A549 (cell line): ENCODE measurements around the gene SLC40A1. TPM values are rescaled to one million over a fixed set of nuclear protein-coding genes. Genes with fewer than 3 reads are reported as not detected.

ENCODE experiments used
- ATAC-seq, 2 experiments: fragments of 200-7000 bp in 1 of 2; fragments of >200 bp in 1 of 2; cut with Nextera tagmentation in 1 of 2; cut with Tn5 transposase in 1 of 2; 3 replicates each; pipeline versions ENCODE4 v1.8.0 to v1.9.1; 2018 to 2020; ENCODE audit warnings: mild to moderate bottlenecking in 1 of 2, moderate library complexity in 1 of 2
- CTCF ChIA-PET: fragments of 300-600 bp; sonication (Branson Sonifier 250); formaldehyde crosslinking; extraction: SDS; loops from one replicate; lab custom pipeline; 2021; ENCODE audit warnings: antibody characterized with exemption, inconsistent platforms; lab: Yijun Ruan, JAX
- POLR2A ChIA-PET: fragments of 350-600 bp; formaldehyde crosslinking; extraction: SDS; loops from one replicate; lab custom pipeline; 2021; ENCODE audit warnings: antibody characterized with exemption, inconsistent platforms; lab: Yijun Ruan, JAX
- DNase-seq, 2 experiments: peaks; one replicate each; pipeline versions ENCODE4 v3.0.0 to v3.0.0-alpha.2; 2011 to 2016; ENCODE audit warnings: low read depth in 1 of 2, low spot score in 1 of 2
- FAIRE-seq: peaks from 2 replicates; lab custom pipeline; 2011; peaks lifted over from hg19 to GRCh38; lab: Jason Lieb, UNC
- H3K27ac ChIP-seq, 2 experiments: fragments of >200 bp; sonication (Bioruptor Twin); formaldehyde crosslinking; 3 replicates each; pipeline ENCODE4 v1.5.1; 2016 to 2017
- H3K4me1 ChIP-seq: fragments of >200 bp; sonication (Bioruptor Twin); formaldehyde crosslinking; 3 replicates; pipeline ENCODE4 v1.6.1; 2016
- H3K4me2 ChIP-seq: fragments of >200 bp; sonication (Bioruptor Twin); formaldehyde crosslinking; 3 replicates; pipeline ENCODE4 v1.6.1; 2016
- H3K4me3 ChIP-seq: fragments of >200 bp; sonication (Bioruptor Twin); formaldehyde crosslinking; 3 replicates; pipeline ENCODE4 v1.5.1; 2016
- H3K9me3 ChIP-seq: fragments of >200 bp; sonication (Bioruptor Twin); formaldehyde crosslinking; 3 replicates; pipeline ENCODE4 v1.6.1; 2016
- BCL3 ChIP-seq: fragments of >200 bp; sonication (Bioruptor Twin); formaldehyde crosslinking; IDR thresholded peaks from 3 replicates; pipeline ENCODE4 v1.6.1; 2016
- BHLHE40 ChIP-seq: IDR thresholded peaks from 2 replicates; pipeline ENCODE4 v1.6.1; 2012; ENCODE audit warnings: low read depth, low read length, inconsistent platforms
- EHMT2 ChIP-seq: fragments of 200-600 bp; sonication (generic); IDR thresholded peaks from 2 replicates; pipeline ENCODE4 v1.6.1; 2016; ENCODE audit warnings: antibody characterized with exemption, low read depth, mild to moderate bottlenecking, moderate library complexity
- EP300 ChIP-seq, 2 experiments: fragments of >200 bp; sonication (Bioruptor Twin); formaldehyde crosslinking; IDR thresholded peaks; 2 replicates in 1 of 2; 3 replicates in 1 of 2; pipeline ENCODE4 v1.6.1; 2016 to 2017
- ESRRA ChIP-seq: fragments of 150-350 bp; IDR thresholded peaks from 2 replicates; pipeline ENCODE4 v1.6.1; 2014; ENCODE audit warnings: mild to moderate bottlenecking, low read length, borderline replicate concordance
- FOXS1 ChIP-seq: fragments of 250-450 bp; sonication (Bioruptor Pico); IDR thresholded peaks from 2 replicates; pipeline ENCODE4 v1.5.0; 2020; ENCODE audit warnings: mild to moderate bottlenecking, moderate library complexity
- HMGXB4 ChIP-seq: fragments of 250-450 bp; sonication (Bioruptor Pico); IDR thresholded peaks from 2 replicates; pipeline ENCODE4 v1.5.0; 2021; ENCODE audit warnings: mild to moderate bottlenecking, moderate library complexity, borderline replicate concordance
- JUN ChIP-seq, 2 experiments: fragments of >200 bp; sonication (Bioruptor Twin); formaldehyde crosslinking; IDR thresholded peaks; 2 replicates in 1 of 2; 3 replicates in 1 of 2; pipeline ENCODE4 v1.6.1; 2016 to 2017
- KDM5A ChIP-seq: fragments of 200-600 bp; sonication (generic); IDR thresholded peaks from 2 replicates; pipeline ENCODE4 v1.6.1; 2016; ENCODE audit warnings: antibody characterized with exemption, mild to moderate bottlenecking
- MAZ ChIP-seq: fragments of 150-350 bp; IDR thresholded peaks from 2 replicates; pipeline ENCODE4 v1.6.1; 2014; ENCODE audit warnings: antibody characterized with exemption, low read depth, low read length, borderline replicate concordance
- NFE2L2 ChIP-seq: fragments of 150-350 bp; conservative IDR thresholded peaks from 2 replicates; pipeline ENCODE4 v1.6.1; 2014; ENCODE audit warnings: low read length
- PHF8 ChIP-seq: fragments of 200-600 bp; sonication (generic); IDR thresholded peaks from 2 replicates; pipeline ENCODE4 v1.6.1; 2016; ENCODE audit warnings: low read depth, mild to moderate bottlenecking, antibody characterized with exemption, moderate library complexity, borderline replicate concordance
- POLR2AphosphoS2 ChIP-seq: conservative IDR thresholded peaks from 2 replicates; pipeline ENCODE4 v1.6.1; 2012; ENCODE audit warnings: low read length, improper control_type of control experiment, inconsistent platforms
- RARB ChIP-seq: fragments of 250-450 bp; sonication (Bioruptor Pico); IDR thresholded peaks from 2 replicates; pipeline ENCODE4 v1.8.0; 2021; ENCODE audit warnings: mild to moderate bottlenecking, moderate library complexity
- RCOR1 ChIP-seq: fragments of 150-350 bp; IDR thresholded peaks from 2 replicates; pipeline ENCODE4 v1.6.1; 2014; ENCODE audit warnings: antibody characterized with exemption, low read length, low read depth
- REST ChIP-seq: fragments of 200-600 bp; sonication (generic); IDR thresholded peaks from 2 replicates; pipeline ENCODE4 v1.6.1; 2016; ENCODE audit warnings: antibody characterized with exemption, mild to moderate bottlenecking, moderate library complexity
- ZFP36 ChIP-seq: fragments of 450-650 bp; IDR thresholded peaks from 2 replicates; pipeline ENCODE4 v1.6.1; 2014; ENCODE audit warnings: borderline replicate concordance; ENCODE audit not compliant: partially characterized antibody
- ZNF302 ChIP-seq: fragments of 250-450 bp; sonication (Bioruptor Pico); IDR thresholded peaks from 2 replicates; pipeline ENCODE4 v1.9.0; 2021; ENCODE audit warnings: inconsistent platforms, mild to moderate bottlenecking, moderate library complexity
- ZSCAN20 ChIP-seq: fragments of 250-450 bp; sonication (Bioruptor Pico); IDR thresholded peaks from 2 replicates; pipeline ENCODE4 v1.8.0; 2022; ENCODE audit warnings: mild to moderate bottlenecking, moderate library complexity
- WGBS: methylation state at CpG from one replicate; pipeline ENCODE4 v1.1.6; 2017; ENCODE audit errors: missing lambda C conversion rate; 5-methylcytosine and 5-hydroxymethylcytosine counted together
- polyA plus RNA-seq, 4 experiments: library from polyadenylated mRNA; depleted of rRNA in 3 of 4; stranded (reverse); fragments of >200 nt; fragmentation: RNase III in 1 of 4; extraction: RNeasy Plus Mini Kit Qiagen cat#74134 plus additional on column Dnase treatment in 1 of 4; gene quantifications; 2 replicates in 3 of 4; 3 replicates in 1 of 4; pipeline ENCODE4 v1.2.3, GENCODE V29; 2011 to 2017

Gene SLC40A1
- polyA plus RNA-seq, 2 of the 4 experiments (the other 2 are of a cell fraction) = 8.2 to 12.3 TPM

GRCh38 chr2:189534854-189535832, 45.4 kb downstream of the SLC40A1 start (continued):
- no peak for TF ChIP-seq BCL3
- no peak for TF ChIP-seq JUN (IDR thresholded peaks at IDR 0.05)
- no peak for TF ChIP-seq EHMT2
- no peak for TF ChIP-seq REST
- TF ChIP-seq RARB (CRISPR knock-in tag) = no peak
- no peak for TF ChIP-seq BHLHE40
- TF ChIP-seq ZSCAN20 (CRISPR knock-in tag) = peak; percentile 72; the same call in 1 of the 2 replicates
- no peak for TF ChIP-seq HMGXB4
- TF ChIP-seq ESRRA = no peak

- DNase-seq = no peak
- FAIRE-seq = no peak
- 90% methylated on average over 6 of the region's 6 CpGs for whole genome bisulfite sequencing
- H3K4me2 ChIP-seq = no peak overlapping the region; the same call in 2 of the 3 replicates
- no peak for TF ChIP-seq NFE2L2
- no peak for TF ChIP-seq KDM5A
- TF ChIP-seq ZSCAN20 (CRISPR knock-in tag) = no peak
- TF ChIP-seq ZNF302 (CRISPR knock-in tag) = no peak
- TF ChIP-seq BCL3 = no peak
- no peak for TF ChIP-seq POLR2AphosphoS2
- TF ChIP-seq PHF8 = no peak
- no peak for TF ChIP-seq FOXS1 (CRISPR knock-in tag)
- TF ChIP-seq ZFP36 = no peak
- no peak for TF ChIP-seq RCOR1
- TF ChIP-seq EP300 (IDR thresholded peaks at IDR 0.05) = no peak
- TF ChIP-seq MAZ = no peak
- no peak for TF ChIP-seq HMGXB4
- no peak for TF ChIP-seq RARB (CRISPR knock-in tag)
- POLR2A ChIA-PET = no interaction called here
- CTCF ChIA-PET = interaction anchor here (1.5 kb wide), 1 partner anchor 12 kb away, joined by 3 read pairs; no protein-coding TSS in a partner anchor
- H3K4me3 ChIP-seq = no peak overlapping the region
- H3K4me1 ChIP-seq = peaks cover 28% of the 10 kb centered on the region
- peak overlapping the region; percentile 82 to 85 for H3K27ac ChIP-seq
- no peak for ATAC-seq
- peaks cover 4% of the 10 kb centered on the region; the same call in 2 of the 3 replicates for H3K9me3 ChIP-seq
Observed at GRCh38 chr2:189533288-189534035, 47.1 kb downstream of the SLC40A1 start.
